BE2C (cell line): ENCODE measurements around the gene MEF2D.

Experiments
- DNase-seq: peaks from one replicate; pipeline ENCODE4 v3.0.0-alpha.2; 2020
- H3K27me3 ChIP-seq: fragments of 250-450 bp; sonication (Bioruptor Pico); 2 replicates; pipeline ENCODE4 v1.5.1; 2020; ENCODE audit warnings: mild to moderate bottlenecking
- H3K36me3 ChIP-seq: fragments of 250-450 bp; sonication (Bioruptor Pico); 2 replicates; pipeline ENCODE4 v1.5.1; 2020; ENCODE audit warnings: mild to moderate bottlenecking
- H3K4me1 ChIP-seq: fragments of 250-450 bp; sonication (Bioruptor Pico); 2 replicates; pipeline ENCODE4 v1.5.1; 2020
- H3K4me3 ChIP-seq: 2 replicates; pipeline ENCODE4 v1.5.1; 2011; ENCODE audit warnings: low read depth, low read length
- H3K9me3 ChIP-seq: fragments of 250-450 bp; sonication (Bioruptor Pico); 2 replicates; pipeline ENCODE4 v1.5.1; 2020
- CTCF ChIP-seq: IDR thresholded peaks from 2 replicates; pipeline ENCODE4 v1.5.1; 2012; ENCODE audit warnings: mild to moderate bottlenecking, low read depth, low read length

MEF2D gene

GRCh38 chr1:156429313-156430060 lies 71.1 kb downstream of the MEF2D start:
- Histone ChIP-seq H3K4me3 (no peak overlapping the region), H3K27me3 (peaks cover 15% of the 10 kb centered on the region)
- DNase-seq, result no peak

GRCh38 chr1:156428746-156429288 lies 71.8 kb downstream of the MEF2D start:
- H3K36me3 ChIP-seq, result no peaks in the 10 kb centered on the region
- peaks cover 8% of the 10 kb centered on the region for H3K27me3 ChIP-seq
- no peak overlapping the region for H3K4me3 ChIP-seq
- no peaks in the 10 kb centered on the region for H3K4me1 ChIP-seq
- DNase-seq, result no peak
- no peaks in the 10 kb centered on the region for H3K9me3 ChIP-seq
- no peak for TF ChIP-seq CTCF

More at GRCh38 chr1:156429313-156430060, 71.1 kb downstream of the MEF2D start:
- no peaks in the 10 kb centered on the region for H3K9me3 ChIP-seq
- no peak for TF ChIP-seq CTCF
- no peaks in the 10 kb centered on the region for H3K36me3 ChIP-seq
- no peaks in the 10 kb centered on the region for H3K4me1 ChIP-seq

- TF ChIP-seq CTCF, result no peak
- H3K4me3 ChIP-seq, result no peak overlapping the region
- H3K36me3 ChIP-seq, result no peaks in the 10 kb centered on the region
- no peak for DNase-seq
- H3K9me3 ChIP-seq, result no peaks in the 10 kb centered on the region
- H3K4me1 ChIP-seq, result no peaks in the 10 kb centered on the region
- no peaks in the 10 kb centered on the region; the same call in none of the 2 replicates for H3K27me3 ChIP-seq
These were observed 72.6 kb downstream of the MEF2D start for GRCh38 chr1:156427957-156428356.

GRCh38 chr1:156425943-156426342 lies 74.6 kb downstream of the MEF2D start:
- DNase-seq, result no peak
- Histone ChIP-seq H3K36me3 (no peaks in the 10 kb centered on the region), H3K9me3 (no peaks in the 10 kb centered on the region), H3K4me3 (no peak overlapping the region), H3K4me1 (no peaks in the 10 kb centered on the region), H3K27me3 (peaks cover 3% of the 10 kb centered on the region)
- TF ChIP-seq CTCF, result no peak

GRCh38 chr1:156424806-156425432 lies 75.7 kb downstream of the MEF2D start:
- DNase-seq, result no peak
- Histone ChIP-seq H3K4me3 (no peak overlapping the region), H3K4me1 (no peaks in the 10 kb centered on the region), H3K27me3 (peaks cover 11% of the 10 kb centered on the region), H3K36me3 (no peaks in the 10 kb centered on the region), H3K9me3 (no peaks in the 10 kb centered on the region)
- TF ChIP-seq CTCF, result no peak
